Measurements from ENCODE around the gene VTCN1. TPM values are rescaled to one million over a fixed set of nuclear protein-coding genes. Genes with fewer than 3 reads are reported as not detected.

The VTCN1 gene
- total RNA-seq, result not detected

GRCh38 chr1:117210831-117211261, at the start of gene VTCN1:
TSS of gene VTCN1 (minus strand) at chr1:117210927. CDS start at chr1:117210855, 72 bp downstream.

GRCh38 chr1:117121589-117122329, 89.0 kb downstream of the VTCN1 start, which contains the start of gene TRIM45:
TSS of gene TRIM45 (minus strand) at chr1:117121749. CDS start at chr1:117121201, 548 bp downstream.

Small RNA genes lying within 50 kb of the gene (microRNA-seq; reads per million reads assigned to microRNA genes)
- gene MIR942 (ENCODE audit: borderline microRNAs expressed, borderline replicate concordance), result 144 reads per million, percentile 74 among the genes with 10 or more reads in this experiment

Other genes with a start within 250 kb of the VTCN1 start
- gene CD101, start 209.2 kb downstream of the VTCN1 start, total RNA-seq, result 1 to 10 TPM; 6.2 to 7.1 TPM
- 10 to 100 TPM; 77.4 to 80.8 TPM for gene TTF2, start 150.6 kb downstream of the VTCN1 start, total RNA-seq
- gene TRIM45, start 89.2 kb downstream of the VTCN1 start, total RNA-seq, result under 1 TPM; 0.67 to 0.71 TPM
- gene MAN1A2, start 156.5 kb upstream of the VTCN1 start, total RNA-seq, result 10 to 100 TPM; 40.4 to 42.1 TPM

Data from activated naive CD4-positive, alpha-beta T cell treated with anti-CD3 and anti-CD28 coated beads, Interleukin-2, amount 10 ng/mL, durations not matched to agents 5 hours and 36 hours (primary cell).